ENCODE measurements around the gene SPATA31E1. TPM values are rescaled to one million over a fixed set of nuclear protein-coding genes. Genes with fewer than 3 reads are reported as not detected.

The SPATA31E1 gene
- total RNA-seq, 3 donors from 2014 or later = not detected

DNA sequence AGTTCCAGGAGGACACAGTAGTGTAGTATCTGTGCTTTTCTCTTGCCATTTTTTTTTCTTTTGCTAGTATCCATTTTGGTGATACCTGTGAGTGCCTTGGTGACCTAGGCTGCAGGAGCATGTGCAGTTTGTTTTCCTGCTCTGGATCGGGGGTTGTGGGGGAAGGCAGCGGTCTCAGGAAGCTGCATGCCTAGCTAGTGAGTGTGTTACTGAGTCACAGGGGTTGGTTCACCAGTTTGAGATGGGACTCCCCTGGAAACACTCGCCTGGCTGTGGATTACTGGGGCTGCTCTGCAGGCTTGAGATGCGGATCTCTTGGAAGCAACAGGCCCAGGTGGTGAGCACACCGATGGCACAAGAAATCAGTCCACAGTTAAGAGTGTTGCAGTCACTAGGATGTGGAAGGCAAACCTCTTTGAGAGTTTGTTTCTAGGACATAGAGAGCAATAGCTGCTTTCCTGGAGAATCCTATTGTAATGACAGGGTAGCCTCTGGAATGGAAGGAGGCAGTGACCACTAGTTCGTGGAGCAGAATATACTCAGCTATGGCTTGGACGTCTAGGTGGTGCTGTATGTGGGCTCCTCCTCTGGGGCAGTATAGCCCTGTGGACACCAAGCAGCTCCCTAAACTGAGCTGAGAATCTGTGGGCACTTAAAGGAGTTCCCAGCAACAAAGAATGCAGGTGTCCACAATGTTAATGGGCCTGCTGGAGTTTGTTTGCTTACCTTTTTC, 20.0 kb upstream of the SPATA31E1 start:
- H3K27me3 ChIP-seq = no peaks in the 10 kb centered on the region
- peaks cover 8 to 34% of the 10 kb centered on the region in 2 donors for H3K9me3 ChIP-seq
- no peaks in the 10 kb centered on the region for H3K4me1 ChIP-seq
- TF ChIP-seq, protein P1, sequence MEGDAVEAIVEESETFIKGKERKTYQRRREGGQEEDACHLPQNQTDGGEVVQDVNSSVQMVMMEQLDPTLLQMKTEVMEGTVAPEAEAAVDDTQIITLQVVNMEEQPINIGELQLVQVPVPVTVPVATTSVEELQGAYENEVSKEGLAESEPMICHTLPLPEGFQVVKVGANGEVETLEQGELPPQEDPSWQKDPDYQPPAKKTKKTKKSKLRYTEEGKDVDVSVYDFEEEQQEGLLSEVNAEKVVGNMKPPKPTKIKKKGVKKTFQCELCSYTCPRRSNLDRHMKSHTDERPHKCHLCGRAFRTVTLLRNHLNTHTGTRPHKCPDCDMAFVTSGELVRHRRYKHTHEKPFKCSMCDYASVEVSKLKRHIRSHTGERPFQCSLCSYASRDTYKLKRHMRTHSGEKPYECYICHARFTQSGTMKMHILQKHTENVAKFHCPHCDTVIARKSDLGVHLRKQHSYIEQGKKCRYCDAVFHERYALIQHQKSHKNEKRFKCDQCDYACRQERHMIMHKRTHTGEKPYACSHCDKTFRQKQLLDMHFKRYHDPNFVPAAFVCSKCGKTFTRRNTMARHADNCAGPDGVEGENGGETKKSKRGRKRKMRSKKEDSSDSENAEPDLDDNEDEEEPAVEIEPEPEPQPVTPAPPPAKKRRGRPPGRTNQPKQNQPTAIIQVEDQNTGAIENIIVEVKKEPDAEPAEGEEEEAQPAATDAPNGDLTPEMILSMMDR (IDR thresholded peaks at IDR 0.05) = no peak
- TF ChIP-seq POLR2A (IDR thresholded peaks at IDR 0.05) (no peak), POLR2AphosphoS5 (IDR thresholded peaks at IDR 0.05) (no peak)
- H3K36me3 ChIP-seq = no peaks in the 10 kb centered on the region
- no peak overlapping the region for H3K4me3 ChIP-seq
- no peak for DNase-seq (ENCODE audit: low spot score in 2 of 2)
- intact Hi-C loops (cut with DNase I; ENCODE audit: low total_unique reads) = no loop called here
- H3K27ac ChIP-seq = no peak overlapping the region

DNA sequence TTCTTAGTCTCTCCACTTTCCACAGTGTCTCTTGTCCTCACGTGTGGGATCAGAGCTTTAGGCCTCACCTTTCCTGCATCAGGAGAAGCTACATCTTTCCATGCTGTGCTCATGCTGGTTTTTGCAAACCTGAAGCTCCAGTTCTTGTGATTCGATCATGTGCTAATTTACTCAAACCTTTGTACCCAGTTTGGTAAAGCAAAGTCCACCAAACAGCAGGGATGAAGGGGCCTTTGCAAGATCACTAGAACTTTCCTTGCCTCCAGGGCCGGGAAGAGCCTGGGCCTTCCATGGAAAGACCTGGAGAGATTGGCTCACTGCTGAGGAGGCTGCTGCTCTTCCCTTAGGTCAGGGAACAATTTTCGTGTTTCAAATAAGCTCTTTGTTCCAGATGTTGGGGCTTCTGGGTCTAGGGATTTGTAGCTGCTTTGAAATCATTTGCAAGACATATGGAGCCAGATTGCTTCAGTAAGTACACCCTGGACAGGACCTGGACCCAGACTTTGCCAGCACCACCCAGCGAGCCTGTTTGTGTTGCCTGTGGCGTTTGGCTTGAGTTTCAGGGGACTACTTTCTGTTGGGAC, 18.7 kb upstream of the SPATA31E1 start:
- H3K27ac ChIP-seq = no peak overlapping the region
- no peaks in the 10 kb centered on the region for H3K27me3 ChIP-seq
- no peak for DNase-seq (ENCODE audit: low spot score in 2 of 2)
- intact Hi-C loops (cut with DNase I; ENCODE audit: low total_unique reads) = no loop called here
- H3K4me3 ChIP-seq = no peak overlapping the region
- H3K9me3 ChIP-seq = peaks cover 8 to 31% of the 10 kb centered on the region in 2 donors
- no peak for TF ChIP-seq POLR2AphosphoS5 (IDR thresholded peaks at IDR 0.05)
- TF ChIP-seq, protein P1 (IDR thresholded peaks at IDR 0.05) = no peak
- TF ChIP-seq POLR2A (IDR thresholded peaks at IDR 0.05) = no peak
- no peaks in the 10 kb centered on the region for H3K4me1 ChIP-seq
- no peaks in the 10 kb centered on the region for H3K36me3 ChIP-seq

DNA sequence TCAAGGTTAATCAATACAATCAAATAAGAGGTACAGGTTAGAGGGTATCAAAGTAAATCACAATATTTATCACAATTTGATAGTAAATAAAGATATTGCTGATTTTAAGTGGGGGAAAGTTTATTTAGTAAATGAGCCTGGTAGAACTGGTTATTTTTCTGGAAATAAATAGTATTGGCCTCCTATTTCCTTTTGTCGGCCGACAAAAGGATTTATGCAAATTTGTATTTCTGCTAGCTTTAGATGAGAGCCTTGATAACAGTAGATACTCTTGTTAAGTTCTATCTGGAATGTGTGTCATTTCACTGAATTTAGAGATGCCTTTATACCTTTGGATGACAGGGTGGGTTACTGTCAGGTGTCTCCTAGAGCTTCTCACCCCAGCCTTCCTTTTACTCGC, 17.8 kb upstream of the SPATA31E1 start:
- Histone ChIP-seq H3K9me3 (peaks cover 5 to 24% of the 10 kb centered on the region in 2 donors), H3K27me3 (no peaks in the 10 kb centered on the region), H3K27ac (no peak overlapping the region), H3K4me1 (no peaks in the 10 kb centered on the region), H3K36me3 (no peaks in the 10 kb centered on the region), H3K4me3 (no peak overlapping the region)
- TF ChIP-seq POLR2AphosphoS5 (IDR thresholded peaks at IDR 0.05) = no peak
- TF ChIP-seq, protein P1 (IDR thresholded peaks at IDR 0.05) = no peak
- no peak for TF ChIP-seq POLR2A (IDR thresholded peaks at IDR 0.05)
- no peak for DNase-seq (ENCODE audit: low spot score in 2 of 2)
- intact Hi-C loops (cut with DNase I; ENCODE audit: low total_unique reads) = no loop called here

DNA sequence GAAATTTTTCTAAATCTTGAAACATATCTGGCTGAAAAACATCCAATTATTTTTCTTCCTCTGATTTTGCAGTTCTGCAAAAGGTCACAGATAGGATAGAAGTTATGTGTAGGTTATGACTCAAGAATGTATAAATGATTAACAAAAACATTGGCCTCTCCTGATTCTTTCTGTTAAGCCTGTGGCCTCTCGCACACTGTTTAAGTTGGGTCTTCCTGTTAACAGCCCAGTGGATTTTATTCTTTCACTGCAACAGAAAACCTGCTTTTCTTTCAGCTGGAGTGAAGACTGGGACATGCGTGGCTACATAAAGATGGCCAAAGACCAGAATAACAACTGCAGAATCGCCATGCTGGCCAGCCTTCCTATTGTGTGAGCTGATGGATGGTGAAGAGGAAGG, 17.1 kb upstream of the SPATA31E1 start:
- Histone ChIP-seq H3K4me1 (no peaks in the 10 kb centered on the region), H3K9me3 (peaks cover 0 to 18% of the 10 kb centered on the region in 2 donors), H3K27me3 (no peaks in the 10 kb centered on the region), H3K4me3 (no peak overlapping the region), H3K27ac (no peak overlapping the region), H3K36me3 (no peaks in the 10 kb centered on the region)
- DNase-seq (ENCODE audit: low spot score in 2 of 2) = no peak
- intact Hi-C loops (cut with DNase I; ENCODE audit: low total_unique reads) = no loop called here
- TF ChIP-seq, protein P1 (IDR thresholded peaks at IDR 0.05) = no peak
- TF ChIP-seq POLR2A (IDR thresholded peaks at IDR 0.05) = no peak
- no peak for TF ChIP-seq POLR2AphosphoS5 (IDR thresholded peaks at IDR 0.05)

DNA sequence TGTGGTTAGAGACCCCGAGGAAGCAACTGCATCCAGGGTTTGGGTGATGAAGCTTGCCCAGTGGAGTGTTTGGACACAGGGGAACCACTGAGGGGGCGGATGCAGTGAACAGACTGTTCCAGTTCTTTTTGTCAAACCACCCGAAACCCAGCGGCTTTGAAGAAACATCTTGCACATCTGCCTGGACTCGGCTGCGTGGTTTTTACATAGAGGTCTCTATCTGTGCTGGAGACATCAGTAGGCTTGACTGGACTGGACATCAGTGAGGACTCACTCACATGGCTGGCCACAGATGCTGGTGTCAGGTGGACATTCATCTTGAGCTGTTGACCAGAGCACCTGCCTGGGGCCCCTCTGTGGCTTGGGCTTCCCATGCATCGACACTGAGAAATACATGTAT, 15.3 kb upstream of the SPATA31E1 start:
- Histone ChIP-seq H3K27ac (no peak overlapping the region), H3K4me3 (no peak overlapping the region), H3K9me3 (peaks cover 0 to 4% of the 10 kb centered on the region in 2 donors), H3K4me1 (no peaks in the 10 kb centered on the region), H3K36me3 (no peaks in the 10 kb centered on the region), H3K27me3 (no peaks in the 10 kb centered on the region)
- TF ChIP-seq, protein P1 (IDR thresholded peaks at IDR 0.05) = no peak
- no peak for TF ChIP-seq POLR2A (IDR thresholded peaks at IDR 0.05)
- no peak for TF ChIP-seq POLR2AphosphoS5 (IDR thresholded peaks at IDR 0.05)
- no peak for DNase-seq (ENCODE audit: low spot score in 2 of 2)
- intact Hi-C loops (cut with DNase I; ENCODE audit: low total_unique reads) = no loop called here
